GM12892 (cell line): ENCODE results near the gene FADS6.

Experiments
- POLR2A ChIP-seq: IDR thresholded peaks from 2 replicates; pipeline ENCODE4 v1.6.1; 2011; ENCODE audit warnings: low read depth, low read length, control low read depth
- POLR2AphosphoS5 ChIP-seq: IDR thresholded peaks from 2 replicates; pipeline ENCODE4 v1.6.1; 2011; ENCODE audit warnings: low read depth, low read length, control low read depth

DNA sequence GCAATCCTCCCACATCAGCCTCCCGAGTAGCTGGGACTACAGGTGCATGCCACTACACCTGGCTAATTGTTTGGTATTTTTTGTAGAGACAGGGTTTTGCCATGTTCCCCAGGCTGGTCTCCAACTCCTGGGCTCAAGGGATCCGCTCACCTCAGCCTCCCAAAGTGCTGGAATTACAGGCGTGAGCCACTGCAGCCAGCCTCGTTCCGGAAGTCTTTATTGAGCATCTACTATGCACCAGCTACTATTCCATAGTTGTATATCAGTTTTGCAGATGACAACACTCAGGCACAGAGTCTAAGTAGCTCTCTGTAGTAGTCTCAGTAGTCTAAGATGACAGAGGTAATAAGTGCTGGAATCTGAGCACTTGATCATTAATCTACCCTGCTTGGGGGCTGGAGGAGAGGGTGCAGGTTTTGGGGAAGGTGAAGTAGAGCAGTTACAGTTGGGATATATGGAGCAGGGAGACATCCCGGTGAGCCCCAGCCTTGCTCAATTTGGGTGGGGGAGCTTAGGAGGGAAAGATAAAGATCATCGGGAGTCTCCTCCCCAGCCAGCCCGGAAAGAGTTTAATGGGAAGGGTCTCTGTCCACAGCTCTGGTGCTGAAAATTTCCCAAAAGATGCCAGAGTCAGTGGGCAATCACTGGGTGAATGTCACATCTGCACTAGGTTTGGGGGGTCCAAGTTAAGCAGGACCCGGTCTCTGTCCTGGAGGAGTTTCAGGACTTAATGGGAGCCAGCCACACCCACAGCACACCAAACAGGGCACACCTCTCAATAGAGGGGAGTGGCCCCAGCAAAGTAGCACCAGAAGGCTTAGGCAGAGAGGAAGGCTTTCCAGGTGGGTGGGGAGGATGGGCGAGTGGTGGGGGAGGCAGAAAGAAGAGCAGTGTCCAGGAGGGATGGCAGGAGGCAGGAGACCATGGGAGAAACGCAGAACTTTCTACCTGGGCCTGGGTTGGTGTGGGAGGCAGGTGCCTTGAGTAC is 43.9 kb upstream of the FADS6 start:
- no peak for TF ChIP-seq POLR2A
- TF ChIP-seq POLR2AphosphoS5: no peak
